ENCODE results near the gene PRSS22.

PRSS22 gene

DNA sequence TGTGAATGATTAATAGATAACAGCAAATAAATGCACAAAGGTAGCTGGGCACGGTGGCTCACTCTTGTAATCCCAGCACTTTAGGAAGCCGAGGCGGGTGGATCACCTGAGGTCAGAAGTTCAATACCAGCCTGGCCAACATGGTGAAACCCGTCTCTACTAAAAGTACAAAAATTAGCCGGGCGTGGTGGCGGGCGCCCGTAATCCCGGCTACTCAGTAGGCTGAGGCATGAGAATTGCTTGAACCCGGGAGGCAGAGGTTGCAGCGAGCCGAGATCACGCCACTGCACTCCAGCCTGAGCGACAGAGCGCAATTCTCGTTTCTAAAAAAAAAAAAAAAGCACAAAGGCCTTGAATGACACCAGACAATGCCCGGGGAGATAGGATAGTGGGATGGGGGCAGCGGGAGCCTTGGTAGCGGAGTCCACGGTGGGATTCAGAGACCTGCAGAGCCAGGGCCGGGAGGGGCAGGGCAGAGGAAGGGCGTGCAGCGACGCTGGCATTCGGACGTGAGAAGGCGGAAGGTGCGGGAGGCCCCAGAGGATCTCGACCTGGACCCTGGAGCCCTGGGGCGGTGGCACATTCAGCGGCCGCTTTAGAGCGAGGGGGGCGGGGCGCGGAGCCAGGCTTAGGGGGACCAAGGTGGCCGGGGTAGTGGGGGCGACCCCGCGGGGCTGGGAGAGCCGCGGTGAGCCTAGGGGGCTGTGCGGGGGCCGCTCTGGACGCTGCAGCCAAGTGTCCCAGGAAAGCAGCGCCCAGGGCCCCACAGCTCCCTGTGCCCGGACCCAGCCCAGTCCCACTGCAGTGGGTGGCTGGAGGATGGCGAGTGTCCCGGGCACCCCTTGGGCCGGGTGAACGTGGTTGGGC lies 24.0 kb upstream of the PRSS22 start:
- peak; percentile 50 for DNase-seq (ENCODE audit: low read depth, low spot score)

DNA sequence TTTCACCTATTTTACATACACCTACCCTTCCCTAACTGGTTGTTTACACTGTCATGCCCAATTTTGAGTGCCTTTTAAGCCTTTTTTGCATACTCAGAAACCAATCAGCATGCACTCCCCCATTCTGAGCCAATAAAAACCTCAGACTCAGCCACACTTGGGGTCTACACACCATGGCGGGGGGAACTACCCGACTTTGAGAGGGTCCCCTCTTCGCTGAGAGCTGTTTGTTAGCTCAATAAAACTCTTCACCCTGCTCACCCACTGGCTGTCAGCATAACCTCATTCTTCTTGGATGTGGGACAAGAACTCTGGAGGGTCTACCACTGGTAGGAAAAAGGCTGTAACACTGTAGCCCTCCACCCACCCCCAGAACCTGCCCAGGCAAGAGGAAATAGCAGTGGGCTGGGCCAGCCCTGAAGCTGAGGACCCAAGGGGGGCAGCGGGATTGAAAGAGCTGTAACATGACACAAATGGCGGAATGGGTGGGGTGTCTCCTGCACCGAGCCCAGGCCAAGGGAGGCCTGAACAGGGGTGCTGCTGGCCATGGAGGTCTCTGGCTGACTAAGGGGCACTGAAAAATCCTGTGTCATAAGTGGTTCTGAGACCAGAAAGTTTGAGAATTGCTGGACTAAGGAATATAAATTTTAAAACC lies 22.0 kb upstream of the PRSS22 start:
- no peak for DNase-seq (ENCODE audit: low read depth, low spot score)

GRCh38 chr16:2874912-2875362 lies 17.0 kb upstream of the PRSS22 start:
- peak; percentile 96 for DNase-seq (ENCODE audit: low read depth, low spot score)

- DNase-seq (ENCODE audit: low read depth, low spot score), result no peak
Measured at GRCh38 chr16:2874032-2874911, 16.3 kb upstream of the PRSS22 start.

DNA sequence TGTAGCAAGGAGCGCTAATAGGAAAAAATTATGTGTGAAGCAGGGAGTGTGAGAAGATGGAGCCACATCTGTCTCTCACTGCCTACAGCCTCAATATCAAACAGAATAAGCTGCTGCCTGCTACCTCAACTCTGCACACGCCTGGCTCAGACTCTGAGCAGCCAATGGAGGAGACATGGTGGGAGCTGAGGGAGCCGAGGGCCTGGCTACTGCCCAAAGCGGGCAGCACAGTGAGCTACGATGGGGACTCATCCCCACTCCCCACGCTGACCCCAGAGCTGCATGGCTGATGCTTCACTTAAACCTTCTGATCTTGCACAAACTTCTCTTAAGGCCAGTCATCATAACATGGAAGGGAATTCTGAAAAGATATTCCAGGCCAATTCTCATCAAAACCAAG lies 14.0 kb upstream of the PRSS22 start:
- no peak for DNase-seq (ENCODE audit: low read depth, low spot score)

DNA sequence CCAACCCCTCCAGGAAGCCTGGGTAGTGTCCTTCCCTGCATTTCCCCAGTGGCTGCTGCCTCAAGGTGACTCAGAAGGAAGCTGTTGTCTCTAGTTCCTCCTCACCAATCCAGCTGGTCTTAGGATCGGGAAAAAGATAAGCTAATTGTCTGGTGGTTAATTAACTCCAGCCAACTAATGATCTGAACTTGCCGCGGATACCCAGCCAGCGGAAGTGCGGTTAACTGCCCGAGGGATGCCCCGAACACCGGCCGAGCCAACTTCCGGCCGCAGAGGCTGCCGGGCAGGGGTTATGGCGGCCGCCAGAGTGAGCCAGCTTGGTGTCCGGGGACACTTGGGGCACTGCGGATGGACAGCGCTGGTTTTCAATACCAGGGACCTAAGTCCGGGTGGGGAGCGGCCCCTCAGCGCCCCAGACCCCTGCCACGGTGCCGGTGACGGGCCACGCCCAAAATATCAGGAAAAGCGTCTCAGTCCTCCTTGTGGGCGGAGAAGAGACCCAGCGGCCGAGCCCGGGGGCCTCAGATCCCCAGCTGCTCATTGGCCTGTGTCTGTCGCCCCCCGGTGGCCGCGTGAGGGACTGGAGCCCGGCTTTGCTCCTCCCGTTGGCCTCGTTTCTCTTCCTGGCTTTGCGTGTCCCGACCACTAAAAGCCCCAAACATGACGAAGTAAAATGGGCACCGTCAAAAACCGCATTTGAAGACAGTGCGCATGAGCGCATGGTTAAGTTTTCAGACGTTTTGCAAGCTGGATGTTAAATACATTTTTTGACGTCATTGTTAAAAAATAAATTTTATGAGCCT lies 10.2 kb upstream of the PRSS22 start:
- DNase-seq (ENCODE audit: low read depth, low spot score), result peak; percentile 98

DNA sequence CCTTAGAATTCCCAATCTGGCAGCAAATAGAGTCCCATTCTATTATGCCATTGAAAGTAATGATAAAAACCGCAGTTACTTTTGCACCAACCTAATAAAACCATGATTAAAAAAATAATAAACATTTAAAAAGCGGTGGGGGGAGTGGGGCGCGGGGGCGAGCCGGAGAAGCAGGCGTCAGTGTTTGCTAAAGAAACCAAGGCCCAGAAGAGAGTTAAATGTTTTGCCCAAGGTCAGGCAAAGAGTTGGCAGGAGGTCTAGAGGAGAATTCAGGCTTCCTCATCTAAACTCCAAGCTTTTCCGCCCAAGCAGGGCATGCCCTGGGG lies 9.7 kb upstream of the PRSS22 start:
- DNase-seq (ENCODE audit: low read depth, low spot score), result no peak

DNA sequence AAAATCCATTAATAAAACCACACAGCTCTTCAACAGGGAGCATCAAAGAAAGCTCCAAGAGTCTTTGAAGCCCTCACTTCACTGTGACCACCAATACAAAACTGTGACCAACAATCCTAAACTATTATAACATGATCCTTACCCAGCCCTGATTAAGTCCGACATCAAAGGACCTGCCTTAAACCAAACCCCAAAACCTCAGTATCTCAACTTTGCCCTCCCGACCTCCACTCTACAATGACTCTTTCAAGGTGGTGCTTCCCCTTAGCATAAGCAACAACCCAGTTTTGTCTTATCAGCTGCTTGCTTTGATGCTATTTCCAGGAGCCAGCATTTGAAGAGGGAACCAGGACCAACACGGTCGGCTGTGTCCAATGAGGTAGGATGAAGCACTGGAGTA lies 8.5 kb upstream of the PRSS22 start:
- no peak for DNase-seq (ENCODE audit: low read depth, low spot score)

DNA sequence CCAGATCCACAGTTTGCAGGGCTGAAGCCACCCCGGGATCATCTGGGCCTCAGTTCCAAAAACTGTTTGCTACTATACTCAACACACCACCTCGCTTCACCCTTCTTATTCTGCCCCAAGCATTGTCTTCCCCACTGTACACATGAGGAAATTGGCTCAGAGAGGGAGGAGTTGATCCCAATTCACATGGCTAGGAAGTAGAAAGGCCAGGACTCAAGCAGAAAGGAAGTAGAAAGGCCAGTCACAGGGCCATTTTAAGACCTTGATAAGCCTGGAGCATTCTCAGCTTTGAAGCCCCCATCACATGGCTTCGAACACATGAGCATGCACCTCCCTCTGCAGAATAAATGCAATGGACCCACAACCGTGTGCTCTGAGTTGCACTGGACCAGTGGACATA lies 7.7 kb upstream of the PRSS22 start:
- no peak for DNase-seq (ENCODE audit: low read depth, low spot score)

GRCh38 chr16:2860826-2861567 lies 3.0 kb upstream of the PRSS22 start:
- peak; percentile 21 for DNase-seq (ENCODE audit: low read depth, low spot score)

GRCh38 chr16:2859686-2860265 lies 1.8 kb upstream of the PRSS22 start:
- DNase-seq (ENCODE audit: low read depth, low spot score), result no peak

- peak; percentile 71 for DNase-seq (ENCODE audit: low read depth, low spot score)
Measured at GRCh38 chr16:2858245-2859025, 465 bp upstream of the PRSS22 start.

DNA sequence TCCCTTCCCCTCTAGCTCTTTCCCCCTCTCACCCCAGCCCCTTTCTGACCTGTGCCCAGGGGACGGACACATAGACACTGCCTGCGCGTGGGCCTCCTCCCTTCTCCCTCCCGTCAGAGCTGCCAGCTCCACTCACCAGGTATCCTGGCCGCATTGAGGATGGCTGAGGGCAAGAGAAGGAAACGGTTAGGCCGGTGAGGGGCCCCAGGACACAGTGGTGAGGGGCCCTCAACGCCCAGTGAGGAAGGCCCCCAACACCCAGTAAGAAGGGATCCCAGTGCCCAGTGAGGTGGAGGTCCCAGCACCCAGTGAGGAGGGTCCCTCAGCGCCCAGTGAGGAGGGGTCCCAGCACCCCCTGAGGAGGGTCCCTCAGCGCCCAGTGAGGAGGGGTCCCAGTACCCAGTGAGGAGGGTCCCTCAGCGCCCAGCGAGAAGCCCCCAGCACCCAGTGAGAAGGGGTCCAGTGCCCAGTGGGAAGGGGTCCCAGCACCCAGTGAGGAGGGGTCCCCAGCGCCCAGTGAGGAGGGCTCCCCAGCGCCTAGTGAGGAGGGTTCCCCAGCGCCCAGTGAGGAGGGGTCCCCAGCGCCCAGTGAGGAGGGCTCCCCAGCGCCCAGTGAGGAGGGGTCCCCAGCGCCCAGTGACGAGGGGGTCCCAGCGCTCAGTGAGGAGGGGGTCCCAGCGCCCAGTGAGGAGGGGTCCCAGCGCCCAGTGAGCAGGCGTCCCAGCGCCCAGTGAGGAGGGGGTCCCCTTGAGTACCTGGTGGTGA lies 1.1 kb downstream of the PRSS22 start:
- DNase-seq (ENCODE audit: low read depth, low spot score), result no peak

- DNase-seq (ENCODE audit: low read depth, low spot score), result peak; percentile 36
Measured at GRCh38 chr16:2856061-2856670, 1.8 kb downstream of the PRSS22 start.

DNA sequence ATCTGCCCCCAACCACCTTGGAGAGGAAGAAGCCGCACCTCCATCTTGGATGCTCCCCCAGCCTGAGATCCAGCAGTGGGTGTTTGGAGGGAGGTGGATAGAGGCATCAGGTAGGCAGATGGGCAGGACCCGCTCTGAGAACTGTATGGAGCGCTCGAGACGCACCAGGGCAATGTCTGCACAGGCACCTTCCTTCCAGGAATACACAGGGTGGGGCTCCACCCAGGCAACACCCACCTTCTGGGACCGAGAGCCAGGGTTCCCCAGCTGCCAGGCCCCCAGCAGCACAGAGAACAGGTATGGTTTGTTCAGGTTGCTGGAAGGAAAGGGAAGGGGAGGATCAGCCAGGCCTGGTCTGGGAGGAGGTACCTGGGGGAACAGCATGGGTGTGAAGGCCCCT lies 2.4 kb downstream of the PRSS22 start:
- no peak for DNase-seq (ENCODE audit: low read depth, low spot score)

DNA sequence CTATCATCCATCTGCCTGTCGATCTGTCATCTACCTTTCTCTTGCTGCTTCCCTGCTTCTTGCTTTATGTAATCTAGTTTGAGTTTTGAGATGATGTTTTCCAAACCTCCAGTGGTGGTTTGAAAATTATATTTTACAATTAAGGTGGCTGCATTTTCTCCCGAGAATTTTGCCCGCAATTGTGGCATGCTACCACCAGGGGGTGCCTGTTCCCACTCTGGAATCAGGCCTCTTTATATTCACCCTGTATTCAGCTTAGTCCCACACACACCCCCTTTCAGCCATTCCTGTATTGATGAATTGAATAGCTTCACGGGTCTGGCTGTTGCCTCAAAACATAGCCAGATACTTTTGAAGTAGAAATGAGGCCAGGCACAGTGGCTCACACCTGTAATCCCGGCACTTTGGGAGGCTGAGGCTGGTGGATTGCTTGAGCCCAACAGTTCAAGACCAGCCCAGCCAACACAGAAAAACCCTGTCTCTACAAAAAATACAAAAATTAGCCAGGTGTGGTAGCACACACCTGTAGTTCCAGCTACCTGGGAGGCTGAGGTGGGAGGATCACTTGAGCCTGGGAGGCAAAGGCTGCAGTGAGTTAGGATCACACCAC lies 3.2 kb downstream of the PRSS22 start:
- peak; percentile 47 for DNase-seq (ENCODE audit: low read depth, low spot score)

DNA sequence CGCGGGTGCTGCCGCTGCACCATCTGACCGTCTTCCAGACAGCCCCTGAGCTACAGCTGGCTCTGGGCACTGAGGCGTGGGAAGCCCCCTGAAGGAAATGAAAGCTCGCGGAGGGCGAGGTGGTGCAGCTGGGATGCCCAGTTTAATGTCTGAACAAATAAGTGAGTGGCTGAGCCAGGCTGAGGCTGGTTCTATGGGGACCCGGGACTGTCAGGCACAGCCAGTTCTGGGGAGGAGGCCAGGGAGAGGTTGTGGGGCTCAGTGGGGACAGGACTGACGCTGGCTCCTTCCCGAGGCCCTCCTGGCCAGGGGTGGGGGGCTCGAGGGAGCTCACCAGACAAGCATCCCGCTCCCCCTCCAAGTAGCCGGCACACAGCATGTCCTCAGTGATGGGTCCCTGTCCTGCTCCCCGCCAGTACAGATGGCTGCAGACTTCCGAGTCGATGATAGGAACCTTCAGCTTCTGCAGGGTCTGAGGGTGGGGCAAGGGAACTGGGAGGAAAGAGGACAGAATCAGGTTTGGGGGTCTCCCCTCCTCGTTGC lies 4.4 kb downstream of the PRSS22 start:
- DNase-seq (ENCODE audit: low read depth, low spot score), result no peak

Data from ELF-1 (cell line).